Neural progenitor cell (in vitro differentiated cells): ENCODE results near the gene SNTG2. TPM values are rescaled to one million over a fixed set of nuclear protein-coding genes. Genes with fewer than 3 reads are reported as not detected.

ENCODE experiments used
- DNase-seq: peaks from one replicate; pipeline ENCODE4 v3.0.0-alpha.2; 2016; ENCODE audit warnings: low spot score
- H2AFZ ChIP-seq: fragments of 200-600 bp; sonication (generic); replicated peaks from 2 replicates; pipeline ENCODE4 v1.6.1; 2016; ENCODE audit warnings: antibody characterized with exemption
- H3F3A ChIP-seq: fragments of 200-600 bp; sonication (generic); 2 replicates; pipeline ENCODE4 v1.6.1; 2016; ENCODE audit warnings: antibody characterized with exemption, low read depth
- H3K27ac ChIP-seq: fragments of 200-600 bp; sonication (generic); 2 replicates; pipeline ENCODE4 v1.5.1; 2016; ENCODE audit warnings: mild to moderate bottlenecking
- H3K27me3 ChIP-seq: fragments of 200-600 bp; sonication (generic); 2 replicates; pipeline ENCODE4 v1.6.1; 2016; ENCODE audit warnings: mild to moderate bottlenecking, moderate library complexity
- H3K36me3 ChIP-seq: fragments of 200-600 bp; sonication (generic); 2 replicates; pipeline ENCODE4 v1.5.1; 2016
- H3K4me1 ChIP-seq: fragments of 200-600 bp; sonication (generic); 2 replicates; pipeline ENCODE4 v1.6.1; 2016; ENCODE audit warnings: mixed run types
- H3K4me2 ChIP-seq: fragments of 200-600 bp; sonication (generic); 2 replicates; pipeline ENCODE4 v1.6.1; 2016
- H3K4me3 ChIP-seq: fragments of 200-600 bp; sonication (generic); 2 replicates; pipeline ENCODE4 v1.5.1; 2016
- H3K79me2 ChIP-seq: fragments of 200-600 bp; sonication (generic); 2 replicates; pipeline ENCODE4 v1.6.1; 2016; ENCODE audit warnings: low read depth
- H3K9ac ChIP-seq: fragments of 200-600 bp; sonication (generic); 2 replicates; pipeline ENCODE4 v1.6.1; 2016
- H3K9me3 ChIP-seq: fragments of 200-600 bp; sonication (generic); 2 replicates; pipeline ENCODE4 v1.5.1; 2016; ENCODE audit warnings: low read depth
- H4K20me1 ChIP-seq: fragments of 200-600 bp; sonication (generic); 2 replicates; pipeline ENCODE4 v1.6.1; 2016; ENCODE audit warnings: low read depth
- H3K27ac Mint-ChIP-seq: 3 replicates; pipeline ENCODE4 v1.8.0; 2021; ENCODE audit warnings: mixed read lengths
- H3K27me3 Mint-ChIP-seq: 2 replicates; pipeline ENCODE4 v1.8.0; 2022; ENCODE audit warnings: low read depth, mild to moderate bottlenecking, inconsistent platforms, moderate library complexity, mixed read lengths; ENCODE audit not compliant: insufficient read depth
- H3K36me3 Mint-ChIP-seq: 3 replicates; pipeline ENCODE4 v1.8.0; 2021; ENCODE audit warnings: mixed read lengths
- H3K4me1 Mint-ChIP-seq: 3 replicates; pipeline ENCODE4 v1.8.0; 2021; ENCODE audit warnings: mixed read lengths
- H3K4me3 Mint-ChIP-seq: 3 replicates; pipeline ENCODE4 v1.8.0; 2021; ENCODE audit warnings: mild to moderate bottlenecking, moderate library complexity, mixed read lengths
- H3K9me3 Mint-ChIP-seq: 3 replicates; pipeline ENCODE4 v1.8.0; 2020; ENCODE audit warnings: mixed read lengths
- CTCF ChIP-seq: fragments of 200-600 bp; sonication (generic); IDR thresholded peaks from 2 replicates; pipeline ENCODE4 v1.5.1; 2017; ENCODE audit warnings: antibody characterized with exemption, mild to moderate bottlenecking
- EZH2 ChIP-seq: fragments of 200-600 bp; sonication (generic); IDR thresholded peaks from 2 replicates; pipeline ENCODE4 v1.6.1; 2017; ENCODE audit warnings: antibody characterized with exemption, mild to moderate bottlenecking, moderate library complexity
- EZH2phosphoT487 ChIP-seq: fragments of 200-600 bp; sonication (generic); IDR thresholded peaks from 2 replicates; pipeline ENCODE4 v1.6.1; 2017; ENCODE audit warnings: antibody characterized with exemption
- total RNA-seq: library from RNA; depleted of rRNA; stranded (reverse); fragments of >200 nt; gene quantifications from 2 replicates; pipeline ENCODE4 v1.2.3, GENCODE V29; 2015; ENCODE audit warnings: low replicate concordance

Gene SNTG2
- total RNA-seq, 1 donor from 2014 or later: 1.1 TPM

- no peak overlapping the region for H3K27ac Mint-ChIP-seq
Observed at GRCh38 chr2:953975-954686, 3.5 kb downstream of the SNTG2 start.

GRCh38 chr2:954687-955000 is 4.0 kb downstream of the SNTG2 start:
- Histone ChIP-seq H3K27me3 (peaks cover 35% of the 10 kb centered on the region), H3K4me3 (no peak overlapping the region), H3K9me3 (no peaks in the 10 kb centered on the region), H2AFZ (no peak overlapping the region), H3K4me2 (no peak overlapping the region), H3K79me2 (no peaks in the 10 kb centered on the region), H4K20me1 (peaks cover 8% of the 10 kb centered on the region), H3K9ac (no peak overlapping the region), H3K4me1 (peaks cover 5% of the 10 kb centered on the region), H3K36me3 (no peaks in the 10 kb centered on the region), H3F3A (peaks cover 6% of the 10 kb centered on the region), H3K27ac (no peak overlapping the region)
- no peaks in the 10 kb centered on the region for H3K36me3 Mint-ChIP-seq
- TF ChIP-seq CTCF: no peak
- no peak overlapping the region for H3K27ac Mint-ChIP-seq
- no peak overlapping the region for H3K4me3 Mint-ChIP-seq
- DNase-seq: no peak
- H3K4me1 Mint-ChIP-seq: peaks cover 5% of the 10 kb centered on the region
- H3K27me3 Mint-ChIP-seq: peaks cover 30% of the 10 kb centered on the region
- H3K9me3 Mint-ChIP-seq: no peaks in the 10 kb centered on the region

More at GRCh38 chr2:953975-954686, 3.5 kb downstream of the SNTG2 start:
- no peaks in the 10 kb centered on the region for H3K79me2 ChIP-seq
- H3K27me3 ChIP-seq: peaks cover 40% of the 10 kb centered on the region
- H3K27ac ChIP-seq: no peak overlapping the region
- no peak for TF ChIP-seq CTCF
- no peak for TF ChIP-seq EZH2
- no peak for TF ChIP-seq EZH2phosphoT487
- H3K4me2 ChIP-seq: no peak overlapping the region
- peaks cover 8% of the 10 kb centered on the region for H4K20me1 ChIP-seq
- no peak overlapping the region for H2AFZ ChIP-seq
- H3K4me3 ChIP-seq: no peak overlapping the region
- H3K9ac ChIP-seq: no peak overlapping the region
- H3K4me1 ChIP-seq: peaks cover 10% of the 10 kb centered on the region
- peaks cover 10% of the 10 kb centered on the region for H3K4me1 Mint-ChIP-seq
- peaks cover 6% of the 10 kb centered on the region for H3F3A ChIP-seq
- no peaks in the 10 kb centered on the region for H3K36me3 ChIP-seq
- H3K36me3 Mint-ChIP-seq: no peaks in the 10 kb centered on the region
- no peaks in the 10 kb centered on the region for H3K9me3 ChIP-seq
- peaks cover 32% of the 10 kb centered on the region for H3K27me3 Mint-ChIP-seq
- no peaks in the 10 kb centered on the region for H3K9me3 Mint-ChIP-seq
- no peak for DNase-seq
- no peak overlapping the region for H3K4me3 Mint-ChIP-seq

- peaks cover 27% of the 10 kb centered on the region for H3K27me3 Mint-ChIP-seq
- peaks cover 5% of the 10 kb centered on the region for H3K4me1 ChIP-seq
Observed at GRCh38 chr2:955829-956731, 5.4 kb downstream of the SNTG2 start.

More at GRCh38 chr2:955829-956731, 5.4 kb downstream of the SNTG2 start:
- Histone ChIP-seq H3F3A (peaks cover 1% of the 10 kb centered on the region), H3K27ac (no peak overlapping the region), H3K9ac (no peak overlapping the region), H3K79me2 (no peaks in the 10 kb centered on the region), H3K4me3 (no peak overlapping the region), H3K9me3 (no peaks in the 10 kb centered on the region), H3K36me3 (no peaks in the 10 kb centered on the region), H3K27me3 (peaks cover 25% of the 10 kb centered on the region), H3K4me2 (no peak overlapping the region), H4K20me1 (peaks cover 8% of the 10 kb centered on the region), H2AFZ (no peak overlapping the region)
- Mint-ChIP-seq H3K4me3 (no peak overlapping the region), H3K36me3 (no peaks in the 10 kb centered on the region), H3K9me3 (no peaks in the 10 kb centered on the region), H3K27ac (no peak overlapping the region), H3K4me1 (peaks cover 4% of the 10 kb centered on the region)
- TF ChIP-seq CTCF: no peak
- TF ChIP-seq EZH2phosphoT487: no peak
- no peak for TF ChIP-seq EZH2
- DNase-seq: no peak
